ENCODE results near the gene PLCB1. TPM values are rescaled to one million over a fixed set of nuclear protein-coding genes. Genes with fewer than 3 reads are reported as not detected.
"Not testable (repeated sequence)": the region's sequence is repeated elsewhere in the genome, so short reads cannot be mapped to it uniquely, and the experiment has no call there.

PLCB1 gene
- total RNA-seq, 1 donor from 2014 or later, result 10.8 TPM

DNA sequence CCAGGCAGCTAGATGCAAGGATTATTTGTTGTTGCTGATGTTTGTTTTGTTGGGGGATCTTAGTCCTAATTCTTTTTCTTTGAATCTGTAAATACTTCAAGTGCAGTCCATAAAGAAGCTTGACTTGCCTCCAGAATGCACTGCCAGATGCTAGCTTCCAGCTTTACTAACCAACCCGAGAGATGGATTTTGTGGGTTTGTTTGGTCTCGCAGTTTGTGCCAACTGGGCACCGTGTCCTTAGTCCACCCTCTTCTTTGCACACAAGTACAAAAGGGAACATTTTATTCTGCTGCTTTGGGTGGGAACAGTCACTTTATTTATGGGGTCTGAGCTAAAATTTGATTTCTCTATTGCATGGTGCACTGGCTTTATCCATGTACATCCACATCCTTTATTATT is 212.0 kb downstream of the PLCB1 start:
- Mint-ChIP-seq H3K27me3 (ENCODE audit: low read depth) (no peaks in the 10 kb centered on the region), H3K4me3 (ENCODE audit: unreplicated experiment) (no peak overlapping the region), H3K36me3 (ENCODE audit: low read depth) (no peaks in the 10 kb centered on the region), H3K27ac (ENCODE audit: unreplicated experiment) (no peak overlapping the region), H3K9me3 (ENCODE audit: low read depth) (peaks cover 6% of the 10 kb centered on the region), H3K4me1 (ENCODE audit: low read depth) (peaks cover 4% of the 10 kb centered on the region)
- DNase-seq (ENCODE audit: low spot score), result no peak
- TF ChIP-seq, protein P1, sequence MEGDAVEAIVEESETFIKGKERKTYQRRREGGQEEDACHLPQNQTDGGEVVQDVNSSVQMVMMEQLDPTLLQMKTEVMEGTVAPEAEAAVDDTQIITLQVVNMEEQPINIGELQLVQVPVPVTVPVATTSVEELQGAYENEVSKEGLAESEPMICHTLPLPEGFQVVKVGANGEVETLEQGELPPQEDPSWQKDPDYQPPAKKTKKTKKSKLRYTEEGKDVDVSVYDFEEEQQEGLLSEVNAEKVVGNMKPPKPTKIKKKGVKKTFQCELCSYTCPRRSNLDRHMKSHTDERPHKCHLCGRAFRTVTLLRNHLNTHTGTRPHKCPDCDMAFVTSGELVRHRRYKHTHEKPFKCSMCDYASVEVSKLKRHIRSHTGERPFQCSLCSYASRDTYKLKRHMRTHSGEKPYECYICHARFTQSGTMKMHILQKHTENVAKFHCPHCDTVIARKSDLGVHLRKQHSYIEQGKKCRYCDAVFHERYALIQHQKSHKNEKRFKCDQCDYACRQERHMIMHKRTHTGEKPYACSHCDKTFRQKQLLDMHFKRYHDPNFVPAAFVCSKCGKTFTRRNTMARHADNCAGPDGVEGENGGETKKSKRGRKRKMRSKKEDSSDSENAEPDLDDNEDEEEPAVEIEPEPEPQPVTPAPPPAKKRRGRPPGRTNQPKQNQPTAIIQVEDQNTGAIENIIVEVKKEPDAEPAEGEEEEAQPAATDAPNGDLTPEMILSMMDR (IDR thresholded peaks at IDR 0.05), result no peak

DNA sequence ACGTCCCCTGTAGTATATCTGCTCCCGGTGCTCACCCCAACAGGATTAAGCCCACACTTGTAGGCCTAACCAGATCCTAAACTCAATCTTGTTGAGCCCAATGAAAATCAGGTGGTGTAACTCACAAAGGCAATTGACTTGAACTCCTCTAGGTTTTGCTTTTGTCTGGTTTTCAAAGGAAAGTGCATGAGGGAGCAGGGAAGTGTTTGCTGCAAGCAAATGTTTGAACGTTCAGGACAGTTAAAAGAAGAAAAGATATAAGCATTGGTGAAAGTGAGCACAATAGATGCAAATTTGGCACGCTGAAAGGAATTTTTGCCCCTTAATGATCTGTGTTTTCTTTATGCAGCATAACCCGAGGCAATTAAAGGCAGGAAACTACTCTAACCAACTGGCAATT is 212.6 kb downstream of the PLCB1 start:
- Mint-ChIP-seq H3K27ac (ENCODE audit: unreplicated experiment) (no peak overlapping the region), H3K9me3 (ENCODE audit: low read depth) (peaks cover 6% of the 10 kb centered on the region), H3K4me3 (ENCODE audit: unreplicated experiment) (no peak overlapping the region), H3K27me3 (ENCODE audit: low read depth) (no peaks in the 10 kb centered on the region), H3K36me3 (ENCODE audit: low read depth) (no peaks in the 10 kb centered on the region), H3K4me1 (ENCODE audit: low read depth) (peaks cover 4% of the 10 kb centered on the region)
- DNase-seq (ENCODE audit: low spot score), result no peak
- TF ChIP-seq, protein P1 (IDR thresholded peaks at IDR 0.05), result no peak

DNA sequence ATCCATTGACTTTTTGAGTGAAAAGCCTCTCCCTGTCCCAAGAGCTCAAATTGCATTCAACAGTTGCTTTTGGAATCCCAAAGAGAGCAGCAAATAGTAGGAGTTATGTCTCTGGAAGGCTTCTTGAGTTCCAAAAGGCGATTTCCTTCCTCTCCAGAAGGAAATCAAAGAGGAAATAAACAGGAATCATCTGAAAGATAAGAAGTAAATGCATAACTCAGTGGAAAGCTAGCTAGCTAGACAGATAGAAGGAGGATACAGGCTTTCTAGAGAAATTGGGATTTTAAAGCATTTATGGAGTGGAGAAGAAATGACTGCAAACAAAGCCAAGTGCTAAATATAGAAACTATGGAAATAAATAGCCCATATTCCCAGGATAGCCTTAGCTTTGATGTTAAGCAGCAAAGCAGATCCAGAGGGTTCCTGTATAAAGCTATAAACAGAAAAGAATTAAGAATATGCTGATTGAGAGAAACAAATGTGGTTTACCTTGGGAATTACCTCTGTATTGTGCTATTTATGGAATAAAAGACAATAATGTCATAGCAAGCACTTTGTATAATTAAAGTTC is 214.7 kb downstream of the PLCB1 start:
- no peaks in the 10 kb centered on the region for H3K36me3 Mint-ChIP-seq (ENCODE audit: low read depth)
- H3K9me3 Mint-ChIP-seq (ENCODE audit: low read depth), result no peaks in the 10 kb centered on the region
- H3K4me3 Mint-ChIP-seq (ENCODE audit: unreplicated experiment), result no peak overlapping the region
- DNase-seq (ENCODE audit: low spot score), result no peak
- no peak overlapping the region for H3K27ac Mint-ChIP-seq (ENCODE audit: unreplicated experiment)
- H3K27me3 Mint-ChIP-seq (ENCODE audit: low read depth), result no peaks in the 10 kb centered on the region
- peaks cover 4% of the 10 kb centered on the region for H3K4me1 Mint-ChIP-seq (ENCODE audit: low read depth)
- TF ChIP-seq, protein P1 (IDR thresholded peaks at IDR 0.05), result no peak

DNA sequence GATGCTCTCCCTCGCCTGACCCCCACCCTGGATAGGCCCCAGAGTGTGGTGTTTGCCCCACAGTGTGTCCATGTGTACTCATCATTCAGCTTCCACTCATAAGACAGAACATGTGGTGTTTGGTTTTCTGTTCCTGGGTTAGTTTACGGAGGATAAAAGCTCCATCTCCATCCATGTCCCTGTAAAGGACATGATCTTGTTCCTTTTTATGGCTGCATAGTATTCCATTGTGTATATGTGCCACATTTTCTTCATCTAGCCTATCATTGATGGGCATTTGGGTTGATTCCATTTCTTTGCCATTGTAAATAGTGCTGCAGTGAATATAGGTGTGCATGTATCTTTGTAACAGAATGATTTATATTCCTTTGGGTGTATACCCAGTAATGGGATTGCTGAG is 218.2 kb downstream of the PLCB1 start:
- H3K36me3 Mint-ChIP-seq (ENCODE audit: low read depth); H3K4me3 Mint-ChIP-seq (ENCODE audit: unreplicated experiment); H3K9me3 Mint-ChIP-seq (ENCODE audit: low read depth); H3K4me1 Mint-ChIP-seq (ENCODE audit: low read depth); H3K27me3 Mint-ChIP-seq (ENCODE audit: low read depth); H3K27ac Mint-ChIP-seq (ENCODE audit: unreplicated experiment); DNase-seq (ENCODE audit: low spot score): not testable (repeated sequence)

DNA sequence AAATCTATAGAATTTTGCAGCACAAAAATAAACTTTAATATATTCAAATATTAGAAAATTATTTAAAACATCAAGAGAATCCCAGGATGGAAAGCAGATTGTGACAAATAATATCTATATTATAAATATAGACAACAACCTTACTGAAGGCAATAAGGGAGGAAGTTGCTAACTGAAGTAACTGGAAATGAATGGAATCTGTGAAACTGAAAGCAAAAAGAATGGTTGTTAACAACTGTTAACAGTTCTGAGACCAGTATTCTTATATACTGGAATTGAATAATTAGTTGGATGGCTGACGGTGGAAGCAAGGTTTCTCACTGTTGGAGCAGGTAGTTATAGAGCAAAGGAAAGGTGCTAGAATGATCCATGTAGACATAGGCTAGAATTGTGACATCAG is 220.4 kb downstream of the PLCB1 start:
- TF ChIP-seq, protein P1 (IDR thresholded peaks at IDR 0.05), result no peak
- Mint-ChIP-seq H3K4me3 (ENCODE audit: unreplicated experiment) (no peak overlapping the region), H3K27ac (ENCODE audit: unreplicated experiment) (no peak overlapping the region)

DNA sequence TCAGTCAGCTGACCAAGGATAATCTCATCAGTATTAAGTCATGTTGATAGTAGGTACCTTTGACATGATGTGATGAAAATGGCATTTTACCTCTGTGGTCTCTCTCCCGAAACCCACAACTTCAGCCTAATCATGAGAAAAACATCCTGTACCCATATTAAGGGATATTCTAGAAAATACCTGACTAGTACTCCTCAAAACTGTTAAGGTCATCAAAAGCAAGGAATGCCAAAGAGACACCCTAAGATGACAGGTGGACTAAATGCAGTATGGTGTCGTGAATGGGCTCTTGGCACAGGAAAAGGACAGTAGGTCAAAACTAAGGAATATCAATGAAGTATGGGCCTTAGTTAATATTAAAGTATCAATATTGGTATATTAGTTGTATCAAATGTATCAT is 221.4 kb downstream of the PLCB1 start:
- Mint-ChIP-seq H3K9me3 (ENCODE audit: low read depth) (no peaks in the 10 kb centered on the region), H3K27ac (ENCODE audit: unreplicated experiment) (no peak overlapping the region), H3K27me3 (ENCODE audit: low read depth) (peaks cover 2% of the 10 kb centered on the region), H3K4me1 (ENCODE audit: low read depth) (peaks cover 10% of the 10 kb centered on the region), H3K4me3 (ENCODE audit: unreplicated experiment) (no peak overlapping the region), H3K36me3 (ENCODE audit: low read depth) (no peaks in the 10 kb centered on the region)
- TF ChIP-seq, protein P1 (IDR thresholded peaks at IDR 0.05), result no peak
- no peak for DNase-seq (ENCODE audit: low spot score)

More for the DNA sequence above, 220.4 kb downstream of the PLCB1 start:
- DNase-seq (ENCODE audit: low spot score), result no peak
- Mint-ChIP-seq H3K9me3 (ENCODE audit: low read depth) (no peaks in the 10 kb centered on the region), H3K36me3 (ENCODE audit: low read depth) (no peaks in the 10 kb centered on the region), H3K4me1 (ENCODE audit: low read depth) (peaks cover 4% of the 10 kb centered on the region), H3K27me3 (ENCODE audit: low read depth) (peaks cover 2% of the 10 kb centered on the region)

Measured in chondrocyte (in vitro differentiated cells).